HCT116 (cell line): ENCODE results near the gene NCF4. TPM values are rescaled to one million over a fixed set of nuclear protein-coding genes. Genes with fewer than 3 reads are reported as not detected.

Experiments used
- ATAC-seq: fragments of 200-7000 bp; cut with Tn5 transposase; 2 replicates; pipeline ENCODE4 v1.9.1; 2020; ENCODE audit warnings: mild to moderate bottlenecking, moderate library complexity
- BruUV-seq: library from RNA; stranded (reverse); fragments of 400-500 nt; replicated peaks from 2 replicates; lab custom pipeline; 2021; lab: Mats Ljungman, UMichigan
- CTCF ChIA-PET: fragments of 300-600 bp; sonication (Branson Sonifier 250); formaldehyde crosslinking; loops from one replicate; lab custom pipeline; 2021; ENCODE audit warnings: antibody characterized with exemption; lab: Charles Lee
- POLR2A ChIA-PET: fragments of 300-600, 350-600 bp; sonication (Branson Sonifier 250); formaldehyde crosslinking; loops from one replicate; lab custom pipeline; 2021; ENCODE audit warnings: antibody characterized with exemption; lab: Charles Lee
- RAD21 ChIA-PET, 2 experiments: fragments of 300-600 bp; sonication (Branson Sonifier 250); formaldehyde crosslinking; loops; one replicate each; lab custom pipeline; 2023; ENCODE audit warnings: low total read pairs in 2 of 2; ENCODE audit not compliant: uncharacterized antibody in 2 of 2, unreplicated experiment in 2 of 2, low non-redundant PET in 1 of 2; lab: Charles Lee
- DNase-seq: peaks from one replicate; pipeline ENCODE4 v3.0.0-alpha.2; 2010; ENCODE audit warnings: low read depth, low spot score
- H2AFZ ChIP-seq: fragments of 200-600 bp; shearing (Covaris generic), sonication (generic); 2 replicates; pipeline ENCODE4 v1.6.1; 2017; ENCODE audit warnings: low read depth, mixed run types, mixed read lengths, antibody characterized with exemption, low read length; ENCODE audit not compliant: poor library complexity, severe bottlenecking
- H3K27ac ChIP-seq: 2 replicates; pipeline ENCODE4 v1.5.1; 2012; ENCODE audit warnings: low read depth, low read length
- H3K27me3 ChIP-seq: fragments of 200-600 bp; sonication (generic); 2 replicates; pipeline ENCODE4 v1.6.1; 2016; ENCODE audit warnings: mixed run types, low read length, mixed read lengths; ENCODE audit not compliant: insufficient read depth
- H3K36me3 ChIP-seq, 2 experiments: fragments of 200-500 bp in 1 of 2; fragments of 200-600 bp in 1 of 2; sonication (Bioruptor generic) in 1 of 2; sonication (generic) in 1 of 2; 2 replicates each; pipeline versions ENCODE4 v1.5.1 to v1.6.1; 2014 to 2016; ENCODE audit warnings: low read length in 2 of 2, inconsistent platforms in 1 of 2, mixed read lengths in 1 of 2, mixed run types in 1 of 2; ENCODE audit not compliant: insufficient read depth in 2 of 2, control insufficient read depth in 1 of 2
- H3K4me1 ChIP-seq, 2 experiments: fragments of 200-600 bp in 1 of 2; sonication (generic) in 1 of 2; 2 replicates each; pipeline versions ENCODE4 v1.5.1 to v1.6.1; 2012 to 2017; ENCODE audit warnings: low read length in 2 of 2, inconsistent platforms in 1 of 2, mild to moderate bottlenecking in 1 of 2, mixed read lengths in 1 of 2, mixed run types in 1 of 2, moderate library complexity in 1 of 2; ENCODE audit not compliant: insufficient read depth in 2 of 2, control insufficient read depth in 1 of 2
- H3K4me2 ChIP-seq: fragments of 200-600 bp; sonication (generic); 2 replicates; pipeline ENCODE4 v1.6.1; 2017; ENCODE audit warnings: mixed run types, low read length, mixed read lengths
- H3K4me3 ChIP-seq, 2 experiments: fragments of 200-600 bp in 1 of 2; sonication (generic) in 1 of 2; replicated peaks in 1 of 2; 2 replicates each; pipeline ENCODE4 v1.5.1; 2011 to 2016; ENCODE audit warnings: low read length in 2 of 2, control low read depth in 1 of 2, low read depth in 1 of 2, mild to moderate bottlenecking in 1 of 2, mixed read lengths in 1 of 2, mixed run types in 1 of 2
- H3K79me2 ChIP-seq: fragments of 200-600 bp; sonication (generic); 2 replicates; pipeline ENCODE4 v1.6.1; 2017; ENCODE audit warnings: mild to moderate bottlenecking, mixed run types, low read length, moderate library complexity, mixed read lengths; ENCODE audit not compliant: insufficient read depth
- H3K9ac ChIP-seq: fragments of 200-600 bp; sonication (generic); 2 replicates; pipeline ENCODE4 v1.6.1; 2016; ENCODE audit warnings: low read length, mixed read lengths
- H3K9me2 ChIP-seq: fragments of 200-600 bp; sonication (generic), shearing (Covaris generic); 2 replicates; pipeline ENCODE4 v1.6.1; 2017; ENCODE audit warnings: mixed run types, mild to moderate bottlenecking, moderate library complexity; ENCODE audit not compliant: insufficient read depth
- H3K9me3 ChIP-seq, 2 experiments: fragments of 200-500 bp in 1 of 2; fragments of 200-600 bp in 1 of 2; sonication (Bioruptor generic) in 1 of 2; sonication (generic) in 1 of 2; 2 replicates each; pipeline ENCODE4 v1.6.1; 2014 to 2017; ENCODE audit warnings: low read length in 2 of 2, mixed read lengths in 2 of 2, inconsistent platforms in 1 of 2, low read depth in 1 of 2, mild to moderate bottlenecking in 1 of 2, mixed run types in 1 of 2, moderate library complexity in 1 of 2; ENCODE audit not compliant: control insufficient read depth in 1 of 2, insufficient read depth in 1 of 2
- H4K20me1 ChIP-seq: fragments of 200-600 bp; sonication (generic), shearing (Covaris generic); 2 replicates; pipeline ENCODE4 v1.6.1; 2017; ENCODE audit warnings: mixed run types, mild to moderate bottlenecking, moderate library complexity; ENCODE audit not compliant: insufficient read depth
- CBX3 ChIP-seq: IDR thresholded peaks from 2 replicates; pipeline ENCODE4 v1.6.1; 2012; ENCODE audit warnings: low read depth
- CEBPB ChIP-seq: IDR thresholded peaks from 2 replicates; pipeline ENCODE4 v1.6.1; 2012; ENCODE audit warnings: low read depth
- CTCF ChIP-seq, 3 experiments: fragments of 200-600 bp in 1 of 3; sonication (generic) in 1 of 3; IDR thresholded peaks in 2 of 3; conservative IDR thresholded peaks in 1 of 3; 2 replicates each; pipeline ENCODE4 v1.5.1; 2012 to 2017; ENCODE audit warnings: low read depth in 2 of 3, low read length in 2 of 3, antibody characterized with exemption in 1 of 3, borderline replicate concordance in 1 of 3, control low read depth in 1 of 3, mild to moderate bottlenecking in 1 of 3, mixed read lengths in 1 of 3, mixed run types in 1 of 3, moderate library complexity in 1 of 3; ENCODE audit not compliant: insufficient read depth in 1 of 3
- EGR1 ChIP-seq: IDR thresholded peaks from 2 replicates; pipeline ENCODE4 v1.6.1; 2012; ENCODE audit warnings: low read depth
- ELF1 ChIP-seq: IDR thresholded peaks from 2 replicates; pipeline ENCODE4 v1.6.1; 2012; ENCODE audit warnings: low read depth, borderline replicate concordance
- EZH2 ChIP-seq: fragments of 200-600 bp; sonication (generic); IDR thresholded peaks from 2 replicates; pipeline ENCODE4 v1.6.1; 2017; ENCODE audit warnings: antibody characterized with exemption, mixed run types
- JUND ChIP-seq: IDR thresholded peaks from 2 replicates; pipeline ENCODE4 v1.6.1; 2012
- POLR2A ChIP-seq: IDR thresholded peaks from 2 replicates; pipeline ENCODE4 v1.7.0; 2011; ENCODE audit warnings: borderline replicate concordance; ENCODE audit not compliant: insufficient read depth, insufficient read length; ENCODE audit errors: extremely low read depth
- POLR2AphosphoS5 ChIP-seq: IDR thresholded peaks from 2 replicates; pipeline ENCODE4 v1.6.1; 2011; ENCODE audit warnings: mild to moderate bottlenecking, low read depth, low read length, moderate library complexity
- RAD21 ChIP-seq: IDR thresholded peaks from 2 replicates; pipeline ENCODE4 v1.6.1; 2012; ENCODE audit warnings: low read depth, mild to moderate bottlenecking
- SP1 ChIP-seq: IDR thresholded peaks from 2 replicates; pipeline ENCODE4 v1.6.1; 2012; ENCODE audit warnings: low read depth
- SRF ChIP-seq: IDR thresholded peaks from 2 replicates; pipeline ENCODE4 v1.6.1; 2012; ENCODE audit warnings: low read depth
- TCF7L2 ChIP-seq: IDR thresholded peaks from 2 replicates; pipeline ENCODE4 v1.7.0; 2011; ENCODE audit warnings: borderline replicate concordance, inconsistent platforms; ENCODE audit not compliant: insufficient read depth, insufficient read length; ENCODE audit errors: extremely low read depth
- ZNF274 ChIP-seq: fragments of 200-500 bp; sonication (Bioruptor generic); IDR thresholded peaks from 2 replicates; pipeline ENCODE4 v1.6.1; 2014; ENCODE audit warnings: mild to moderate bottlenecking, low read depth, low read length, inconsistent platforms
- intact Hi-C: fragments of 100-400 bp; cut with micrococcal nuclease; formaldehyde crosslinking; loops from 2 replicates; pipeline ENCODE4 v1.10.0; 2022
- total RNA-seq: library from RNA; stranded (reverse); gene quantifications from one replicate; pipeline ENCODE4 v1.2.1, GENCODE V29; 2021; ENCODE audit not compliant: unreplicated experiment
- TF ChIP-seq, protein P1 (sequence below): IDR thresholded peaks from 2 replicates; pipeline ENCODE4 v1.6.1; 2012; ENCODE audit warnings: low read depth

Gene NCF4
- total RNA-seq, 1 experiment from 2014 or later = 0.37 TPM

GRCh38 chr22:36926309-36926708, 65.5 kb downstream of the NCF4 start:
- Histone ChIP-seq H3K4me3 (no peak overlapping the region), H3K9me3 (no peaks in the 10 kb centered on the region), H3K9me2 (no peaks in the 10 kb centered on the region), H3K4me2 (no peak overlapping the region), H2AFZ (no peak overlapping the region), H3K36me3 (no peaks in the 10 kb centered on the region), H4K20me1 (no peaks in the 10 kb centered on the region), H3K4me1 (peaks cover 0 to 7% of the 10 kb centered on the region in 2 experiments; a peak in 2 of 4 replicates), H3K27me3 (no peaks in the 10 kb centered on the region; the same call in 1 of the 2 replicates), H3K9ac (no peak overlapping the region), H3K27ac (no peak overlapping the region), H3K79me2 (no peaks in the 10 kb centered on the region)
- no TSS peak for BruUV-seq
- ChIA-PET CTCF (no interaction called here), POLR2A (no interaction called here), RAD21 (no interaction called here)
- intact Hi-C loops = no loop called here
- ATAC-seq = no peak
- DNase-seq = no peak
- TF ChIP-seq JUND (no peak), POLR2AphosphoS5 (no peak), EGR1 (no peak), SRF (no peak), EZH2 (no peak), ELF1 (no peak), CBX3 (no peak), POLR2A (no peak), TCF7L2 (no peak), CEBPB (no peak)

GRCh38 chr22:36926721-36927435, 66.1 kb downstream of the NCF4 start:
- H3K27me3 ChIP-seq = no peaks in the 10 kb centered on the region; the same call in 1 of the 2 replicates
- H3K79me2 ChIP-seq = no peaks in the 10 kb centered on the region
- no peaks in the 10 kb centered on the region for H4K20me1 ChIP-seq
- no peak for ATAC-seq
- H3K4me3 ChIP-seq = no peak overlapping the region
- POLR2A ChIA-PET = no interaction called here
- H2AFZ ChIP-seq = no peak overlapping the region
- intact Hi-C loops = no loop called here
- no TSS peak for BruUV-seq
- no peak overlapping the region for H3K27ac ChIP-seq
- no peaks in the 10 kb centered on the region for H3K36me3 ChIP-seq
- RAD21 ChIA-PET = no interaction called here
- no peak for DNase-seq
- H3K9me2 ChIP-seq = no peaks in the 10 kb centered on the region
- CTCF ChIA-PET = no interaction called here
- no peak overlapping the region for H3K4me2 ChIP-seq
- H3K4me1 ChIP-seq = peaks cover 0 to 7% of the 10 kb centered on the region in 2 experiments; a peak in 2 of 4 replicates
- TF ChIP-seq, protein P1, sequence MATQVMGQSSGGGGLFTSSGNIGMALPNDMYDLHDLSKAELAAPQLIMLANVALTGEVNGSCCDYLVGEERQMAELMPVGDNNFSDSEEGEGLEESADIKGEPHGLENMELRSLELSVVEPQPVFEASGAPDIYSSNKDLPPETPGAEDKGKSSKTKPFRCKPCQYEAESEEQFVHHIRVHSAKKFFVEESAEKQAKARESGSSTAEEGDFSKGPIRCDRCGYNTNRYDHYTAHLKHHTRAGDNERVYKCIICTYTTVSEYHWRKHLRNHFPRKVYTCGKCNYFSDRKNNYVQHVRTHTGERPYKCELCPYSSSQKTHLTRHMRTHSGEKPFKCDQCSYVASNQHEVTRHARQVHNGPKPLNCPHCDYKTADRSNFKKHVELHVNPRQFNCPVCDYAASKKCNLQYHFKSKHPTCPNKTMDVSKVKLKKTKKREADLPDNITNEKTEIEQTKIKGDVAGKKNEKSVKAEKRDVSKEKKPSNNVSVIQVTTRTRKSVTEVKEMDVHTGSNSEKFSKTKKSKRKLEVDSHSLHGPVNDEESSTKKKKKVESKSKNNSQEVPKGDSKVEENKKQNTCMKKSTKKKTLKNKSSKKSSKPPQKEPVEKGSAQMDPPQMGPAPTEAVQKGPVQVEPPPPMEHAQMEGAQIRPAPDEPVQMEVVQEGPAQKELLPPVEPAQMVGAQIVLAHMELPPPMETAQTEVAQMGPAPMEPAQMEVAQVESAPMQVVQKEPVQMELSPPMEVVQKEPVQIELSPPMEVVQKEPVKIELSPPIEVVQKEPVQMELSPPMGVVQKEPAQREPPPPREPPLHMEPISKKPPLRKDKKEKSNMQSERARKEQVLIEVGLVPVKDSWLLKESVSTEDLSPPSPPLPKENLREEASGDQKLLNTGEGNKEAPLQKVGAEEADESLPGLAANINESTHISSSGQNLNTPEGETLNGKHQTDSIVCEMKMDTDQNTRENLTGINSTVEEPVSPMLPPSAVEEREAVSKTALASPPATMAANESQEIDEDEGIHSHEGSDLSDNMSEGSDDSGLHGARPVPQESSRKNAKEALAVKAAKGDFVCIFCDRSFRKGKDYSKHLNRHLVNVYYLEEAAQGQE = no peak
- TF ChIP-seq CTCF (IDR thresholded peaks at IDR 0.05 in 2 of 3, conservative IDR thresholded peaks at IDR 0.05 in 1 of 3; ENCODE audit: borderline replicate concordance in 1 of 3, insufficient read depth in 1 of 3, low read depth in 2 of 3, low read length in 2 of 3) (no peak), ZNF274 (no peak), JUND (no peak), TCF7L2 (no peak), CBX3 (no peak), ELF1 (no peak), RAD21 (no peak), POLR2AphosphoS5 (no peak), SP1 (no peak)
- H3K9ac ChIP-seq = no peak overlapping the region
- H3K9me3 ChIP-seq = no peaks in the 10 kb centered on the region
